Measurements from ENCODE around the gene TNFSF8. TPM values are rescaled to one million over a fixed set of nuclear protein-coding genes. Genes with fewer than 3 reads are reported as not detected.

The TNFSF8 gene
- not detected for polyA plus RNA-seq (2013, experiment 1 of 2)
- not detected for polyA plus RNA-seq (2013, experiment 2 of 2)

- Histone ChIP-seq H3K4ac (ENCODE audit: low read length) (no peak within 1 kb of the TSS), H2AFZ (ENCODE audit: low read length) (no peak within 1 kb of the TSS), H3K18ac (ENCODE audit: low read length) (no peak within 1 kb of the TSS), H3K9me3 (replicated peaks in 1 of 2; ENCODE audit: control insufficient read depth in 2 of 2, insufficient read depth in 1 of 2, low read depth in 1 of 2, low read length in 2 of 2) (no peaks in the 10 kb centered on the region), H2BK5ac (ENCODE audit: low read length) (no peak within 1 kb of the TSS), H3K4me3 (ENCODE audit: low read length in 2 of 2) (peak within 1 kb of the TSS in 1 of 2 donors; percentile 65), H3K14ac (ENCODE audit: low read length) (peak within 1 kb of the TSS; percentile 39), H3K9ac (ENCODE audit: low read depth, low read length, poor library complexity) (no peak within 1 kb of the TSS), H3K23ac (ENCODE audit: low read depth, low read length, poor library complexity) (no peak within 1 kb of the TSS), H3K27ac (replicated peaks; ENCODE audit: low read length) (no peak within 1 kb of the TSS), H3K36me3 (replicated peaks in 1 of 2; ENCODE audit: control insufficient read depth in 2 of 2, insufficient read depth in 2 of 2, low read length in 2 of 2) (no peaks in the 10 kb centered on the region), H2AK5ac (ENCODE audit: low read depth, low read length) (no peak within 1 kb of the TSS), H3K4me2 (ENCODE audit: insufficient read depth, low read length, poor library complexity, severe bottlenecking) (no peak within 1 kb of the TSS), H2BK120ac (ENCODE audit: low read depth, low read length) (no peak within 1 kb of the TSS), H2BK12ac (ENCODE audit: low read length) (no peak within 1 kb of the TSS), H3K79me1 (ENCODE audit: low read depth, low read length) (no peaks in the 10 kb centered on the region), H4K8ac (ENCODE audit: low read depth, low read length) (no peak within 1 kb of the TSS), H3K27me3 (ENCODE audit: control insufficient read depth in 3 of 3, insufficient read depth in 3 of 3, low read depth in 1 of 3, low read length in 3 of 3) (peaks cover 0 to 11% (median 2%) of the 10 kb centered on the region in 3 experiments), H3K4me1 (ENCODE audit: control insufficient read depth in 2 of 2, insufficient read depth in 1 of 2, low read depth in 1 of 2, low read length in 2 of 2) (no peaks in the 10 kb centered on the region), H4K91ac (ENCODE audit: low read depth, low read length, poor library complexity) (peak within 1 kb of the TSS; percentile 68), H2BK15ac (ENCODE audit: low read length) (no peak within 1 kb of the TSS)
- no peak for DNase-seq (ENCODE audit: low spot score)
- WGBS, 2 donors (ENCODE audit: extremely low coverage in 2 of 2, insufficient read length in 2 of 2, insufficient replicate concordance in 1 of 2), result no CpG with 5 or more reads among the region's 24 CpGs
Observed at GRCh38 chr9:114930056-114930812, at the start of gene TNFSF8. Gene TNFSF8, minus strand, starts transcription at chr9:114930591. Its CDS starts 288 bp downstream, at chr9:114930303.

GRCh38 chr9:114973216-114973615 is 42.8 kb upstream of the TNFSF8 start:
- no peak overlapping the region for H4K8ac ChIP-seq (ENCODE audit: low read depth, low read length)
- no peak overlapping the region for H3K4me3 ChIP-seq (ENCODE audit: low read length in 2 of 2)
- H3K9me3 ChIP-seq (replicated peaks in 1 of 2; ENCODE audit: control insufficient read depth in 2 of 2, insufficient read depth in 1 of 2, low read depth in 1 of 2, low read length in 2 of 2), result no peaks in the 10 kb centered on the region
- no peak overlapping the region for H3K4me2 ChIP-seq (ENCODE audit: insufficient read depth, low read length, poor library complexity, severe bottlenecking)
- no peak overlapping the region for H3K27ac ChIP-seq (replicated peaks; ENCODE audit: low read length)
- H3K23ac ChIP-seq (ENCODE audit: low read depth, low read length, poor library complexity), result no peak overlapping the region
- no peaks in the 10 kb centered on the region for H3K79me1 ChIP-seq (ENCODE audit: low read depth, low read length)
- no peak for DNase-seq (ENCODE audit: low spot score)
- no peak overlapping the region for H3K9ac ChIP-seq (ENCODE audit: low read depth, low read length, poor library complexity)
- H3K4ac ChIP-seq (ENCODE audit: low read length), result no peak overlapping the region
- no peak overlapping the region for H3K14ac ChIP-seq (ENCODE audit: low read length)
- H2BK12ac ChIP-seq (ENCODE audit: low read length), result no peak overlapping the region
- no peaks in the 10 kb centered on the region for H3K36me3 ChIP-seq (replicated peaks in 1 of 2; ENCODE audit: control insufficient read depth in 2 of 2, insufficient read depth in 2 of 2, low read length in 2 of 2)
- no peaks in the 10 kb centered on the region for H3K4me1 ChIP-seq (ENCODE audit: control insufficient read depth in 2 of 2, insufficient read depth in 1 of 2, low read depth in 1 of 2, low read length in 2 of 2)
- H2AFZ ChIP-seq (ENCODE audit: low read length), result no peak overlapping the region
- H2BK15ac ChIP-seq (ENCODE audit: low read length), result no peak overlapping the region
- H2BK120ac ChIP-seq (ENCODE audit: low read depth, low read length), result no peak overlapping the region
- H2AK5ac ChIP-seq (ENCODE audit: low read depth, low read length), result no peak overlapping the region
- H4K91ac ChIP-seq (ENCODE audit: low read depth, low read length, poor library complexity), result no peak overlapping the region
- no peak overlapping the region for H3K18ac ChIP-seq (ENCODE audit: low read length)
- H2BK5ac ChIP-seq (ENCODE audit: low read length), result no peak overlapping the region
- WGBS, 2 donors (ENCODE audit: extremely low coverage in 2 of 2, insufficient read length in 2 of 2, insufficient replicate concordance in 1 of 2), result no CpG with 5 or more reads among the region's 2 CpGs
- H3K27me3 ChIP-seq (ENCODE audit: control insufficient read depth in 3 of 3, insufficient read depth in 3 of 3, low read depth in 1 of 3, low read length in 3 of 3), result no peaks in the 10 kb centered on the region

- no peak overlapping the region for H3K4ac ChIP-seq (ENCODE audit: low read length)
- H4K8ac ChIP-seq (ENCODE audit: low read depth, low read length), result no peak overlapping the region
- no peaks in the 10 kb centered on the region for H3K4me1 ChIP-seq (ENCODE audit: control insufficient read depth in 2 of 2, insufficient read depth in 1 of 2, low read depth in 1 of 2, low read length in 2 of 2)
- H3K9ac ChIP-seq (ENCODE audit: low read depth, low read length, poor library complexity), result no peak overlapping the region
- no peak overlapping the region for H2BK120ac ChIP-seq (ENCODE audit: low read depth, low read length)
- no peak overlapping the region for H2BK12ac ChIP-seq (ENCODE audit: low read length)
- no peak overlapping the region for H2BK5ac ChIP-seq (ENCODE audit: low read length)
- no peak overlapping the region for H2AK5ac ChIP-seq (ENCODE audit: low read depth, low read length)
- no peak overlapping the region for H2BK15ac ChIP-seq (ENCODE audit: low read length)
- H2AFZ ChIP-seq (ENCODE audit: low read length), result no peak overlapping the region
- no peak overlapping the region for H4K91ac ChIP-seq (ENCODE audit: low read depth, low read length, poor library complexity)
- DNase-seq (ENCODE audit: low spot score), result no peak
- H3K27ac ChIP-seq (replicated peaks; ENCODE audit: low read length), result no peak overlapping the region
- no peak overlapping the region for H3K18ac ChIP-seq (ENCODE audit: low read length)
- H3K36me3 ChIP-seq (replicated peaks in 1 of 2; ENCODE audit: control insufficient read depth in 2 of 2, insufficient read depth in 2 of 2, low read length in 2 of 2), result no peaks in the 10 kb centered on the region
- H3K23ac ChIP-seq (ENCODE audit: low read depth, low read length, poor library complexity), result no peak overlapping the region
- no peak overlapping the region for H3K4me2 ChIP-seq (ENCODE audit: insufficient read depth, low read length, poor library complexity, severe bottlenecking)
- no peaks in the 10 kb centered on the region for H3K79me1 ChIP-seq (ENCODE audit: low read depth, low read length)
- H3K27me3 ChIP-seq (ENCODE audit: control insufficient read depth in 3 of 3, insufficient read depth in 3 of 3, low read depth in 1 of 3, low read length in 3 of 3), result no peaks in the 10 kb centered on the region
- WGBS, 2 donors (ENCODE audit: extremely low coverage in 2 of 2, insufficient read length in 2 of 2, insufficient replicate concordance in 1 of 2), result no CpG with 5 or more reads among the region's 3 CpGs
- no peak overlapping the region for H3K14ac ChIP-seq (ENCODE audit: low read length)
- H3K9me3 ChIP-seq (replicated peaks in 1 of 2; ENCODE audit: control insufficient read depth in 2 of 2, insufficient read depth in 1 of 2, low read depth in 1 of 2, low read length in 2 of 2), result no peaks in the 10 kb centered on the region
- no peak overlapping the region for H3K4me3 ChIP-seq (ENCODE audit: low read length in 2 of 2)
Observed at GRCh38 chr9:114972510-114973136, 42.2 kb upstream of the TNFSF8 start.

DNA sequence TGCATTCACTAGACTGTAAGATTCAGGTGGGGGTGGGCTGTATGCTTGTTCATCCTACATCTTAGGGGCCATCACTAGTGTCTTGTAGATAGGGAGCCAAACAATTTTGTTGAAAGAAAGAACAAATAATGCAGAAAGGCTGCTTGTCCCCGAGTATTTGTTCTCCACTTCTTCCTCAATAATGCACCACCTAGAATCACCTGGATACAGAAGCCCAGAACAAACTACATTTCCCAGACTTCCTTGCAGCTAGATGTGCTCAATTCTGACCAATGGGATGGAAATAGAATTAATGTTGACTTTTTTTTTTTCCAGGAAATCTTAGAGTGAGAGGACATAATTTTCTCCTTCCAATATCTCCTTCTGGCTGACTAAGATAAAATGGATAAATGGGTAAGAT is 38.9 kb upstream of the TNFSF8 start:
- Histone ChIP-seq H2BK15ac (ENCODE audit: low read length) (no peak overlapping the region), H2BK120ac (ENCODE audit: low read depth, low read length) (no peak overlapping the region), H3K23ac (ENCODE audit: low read depth, low read length, poor library complexity) (no peak overlapping the region), H3K9ac (ENCODE audit: low read depth, low read length, poor library complexity) (no peak overlapping the region), H3K79me1 (ENCODE audit: low read depth, low read length) (no peaks in the 10 kb centered on the region), H3K27ac (replicated peaks; ENCODE audit: low read length) (no peak overlapping the region), H4K91ac (ENCODE audit: low read depth, low read length, poor library complexity) (no peak overlapping the region), H2AK5ac (ENCODE audit: low read depth, low read length) (no peak overlapping the region), H3K4me1 (ENCODE audit: control insufficient read depth in 2 of 2, insufficient read depth in 1 of 2, low read depth in 1 of 2, low read length in 2 of 2) (no peaks in the 10 kb centered on the region), H4K8ac (ENCODE audit: low read depth, low read length) (no peak overlapping the region), H2BK5ac (ENCODE audit: low read length) (no peak overlapping the region), H3K18ac (ENCODE audit: low read length) (no peak overlapping the region), H2BK12ac (ENCODE audit: low read length) (no peak overlapping the region), H3K4ac (ENCODE audit: low read length) (no peak overlapping the region), H2AFZ (ENCODE audit: low read length) (no peak overlapping the region), H3K14ac (ENCODE audit: low read length) (no peak overlapping the region), H3K36me3 (replicated peaks in 1 of 2; ENCODE audit: control insufficient read depth in 2 of 2, insufficient read depth in 2 of 2, low read length in 2 of 2) (no peaks in the 10 kb centered on the region), H3K4me3 (ENCODE audit: low read length in 2 of 2) (no peak overlapping the region), H3K4me2 (ENCODE audit: insufficient read depth, low read length, poor library complexity, severe bottlenecking) (no peak overlapping the region), H3K27me3 (ENCODE audit: control insufficient read depth in 3 of 3, insufficient read depth in 3 of 3, low read depth in 1 of 3, low read length in 3 of 3) (no peaks in the 10 kb centered on the region), H3K9me3 (replicated peaks in 1 of 2; ENCODE audit: control insufficient read depth in 2 of 2, insufficient read depth in 1 of 2, low read depth in 1 of 2, low read length in 2 of 2) (no peaks in the 10 kb centered on the region)
- WGBS, 2 donors (ENCODE audit: extremely low coverage in 2 of 2, insufficient read length in 2 of 2, insufficient replicate concordance in 1 of 2), result no CpG with 5 or more reads among the region's 1 CpG
- no peak for DNase-seq (ENCODE audit: low spot score)

All from neuronal stem cell (in vitro differentiated cells).